ENCODE measurements around the gene SEPTIN8. TPM values are rescaled to one million over a fixed set of nuclear protein-coding genes. Genes with fewer than 3 reads are reported as not detected.

Gene SEPTIN8
- total RNA-seq, 2 experiments from 2014 or later = 25.2 to 27.1 TPM

GRCh38 chr5:132772291-132773070 lies 4.6 kb downstream of the SEPTIN8 start:
- H3K27me3 Mint-ChIP-seq = no peaks in the 10 kb centered on the region
- H3K4me3 Mint-ChIP-seq = no peak overlapping the region
- CTCF ChIA-PET = no interaction called here
- no peaks in the 10 kb centered on the region for H3K9me3 Mint-ChIP-seq
- TF ChIP-seq CTCF (IDR thresholded peaks at IDR 0.05) = no peak
- intact Hi-C loops (cut with micrococcal nuclease) = no loop called here
- H3K4me1 Mint-ChIP-seq (ENCODE audit: low read depth) = peaks cover 2% of the 10 kb centered on the region
- no peak for DNase-seq
- ATAC-seq = no peak
- H3K36me3 Mint-ChIP-seq (ENCODE audit: low read depth) = no peaks in the 10 kb centered on the region
- no peak overlapping the region for H3K27ac Mint-ChIP-seq
- POLR2A ChIA-PET = interaction anchor here (2.1 kb wide), 1 partner anchor 18 kb away, joined by 8 read pairs; no protein-coding TSS in a partner anchor

- no peak for TF ChIP-seq CTCF (IDR thresholded peaks at IDR 0.05)
These were observed 5.5 kb downstream of the SEPTIN8 start for GRCh38 chr5:132771503-132771998.

GRCh38 chr5:132770476-132771159 lies 6.4 kb downstream of the SEPTIN8 start:
- CTCF ChIA-PET = interaction anchor here (0.9 kb wide), 1 partner anchor 31 kb away, joined by 3 read pairs; no protein-coding TSS in a partner anchor
- POLR2A ChIA-PET = no interaction called here
- Mint-ChIP-seq H3K4me1 (ENCODE audit: low read depth) (no peaks in the 10 kb centered on the region), H3K27ac (no peak overlapping the region), H3K36me3 (ENCODE audit: low read depth) (no peaks in the 10 kb centered on the region), H3K27me3 (no peaks in the 10 kb centered on the region), H3K4me3 (no peak overlapping the region), H3K9me3 (no peaks in the 10 kb centered on the region)
- DNase-seq (no peak), ATAC-seq (no peak)
- intact Hi-C loops (cut with micrococcal nuclease) = no loop called here
- no peak for TF ChIP-seq CTCF (IDR thresholded peaks at IDR 0.05)

More at GRCh38 chr5:132771503-132771998, 5.5 kb downstream of the SEPTIN8 start:
- intact Hi-C loops (cut with micrococcal nuclease) = no loop called here
- peaks cover 2% of the 10 kb centered on the region for H3K4me1 Mint-ChIP-seq (ENCODE audit: low read depth)
- no peak overlapping the region for H3K4me3 Mint-ChIP-seq
- DNase-seq = no peak
- ATAC-seq = no peak
- H3K36me3 Mint-ChIP-seq (ENCODE audit: low read depth) = no peaks in the 10 kb centered on the region
- H3K27ac Mint-ChIP-seq = no peak overlapping the region
- no peaks in the 10 kb centered on the region for H3K9me3 Mint-ChIP-seq
- CTCF ChIA-PET = no interaction called here
- POLR2A ChIA-PET = no interaction called here
- no peaks in the 10 kb centered on the region for H3K27me3 Mint-ChIP-seq

- no peak overlapping the region for H3K4me3 Mint-ChIP-seq
- no peak for DNase-seq
These were observed 8.6 kb downstream of the SEPTIN8 start for GRCh38 chr5:132768485-132768868.

More at GRCh38 chr5:132768485-132768868, 8.6 kb downstream of the SEPTIN8 start:
- TF ChIP-seq CTCF (IDR thresholded peaks at IDR 0.05) = no peak
- Mint-ChIP-seq H3K9me3 (no peaks in the 10 kb centered on the region), H3K27ac (no peak overlapping the region), H3K27me3 (no peaks in the 10 kb centered on the region), H3K36me3 (ENCODE audit: low read depth) (no peaks in the 10 kb centered on the region), H3K4me1 (ENCODE audit: low read depth) (no peaks in the 10 kb centered on the region)
- intact Hi-C loops (cut with micrococcal nuclease) = no loop called here
- no peak for ATAC-seq
- POLR2A ChIA-PET = no interaction called here
- CTCF ChIA-PET = interaction anchor here (0.7 kb wide), 1 partner anchor 53 kb away, joined by 3 read pairs; no protein-coding TSS in a partner anchor

All from activated CD8-positive, alpha-beta T cell treated with anti-CD3 and anti-CD28 coated beads for 36 hours (primary cell).